Heart left ventricle (tissue), 13 donors: ENCODE data around the gene PTPRJ.

ENCODE experiments used
- CTCF ChIP-seq, 12 donors: fragments of 200-600 bp; sonication (generic) in 4 of 12; IDR thresholded peaks; one replicate each; pipeline versions ENCODE4 v1.5.0 to v1.8.0; 2018 to 2022; ENCODE audit warnings: antibody characterized with exemption in 12 of 12, mild to moderate bottlenecking in 5 of 12
- POLR2A ChIP-seq, 2 donors: fragments of 450-650 bp; IDR thresholded peaks; one replicate each; pipeline ENCODE4 v1.6.1; 2017; ENCODE audit warnings: antibody characterized with exemption in 2 of 2, mild to moderate bottlenecking in 2 of 2, moderate library complexity in 2 of 2
- donor health status: ischemic (EF 13 %, LVEDD 7.1; RV severe dilation, severe dysfunction).
- donor health status: DM: no; HTN: yes; CAD: no.
- donor health status: DM: no; HTN: no; CAD: no.
- donor health status: ischemic (EF 25% LVEDD 6.9; RV normal size, moderate dysfunction).
- donor health status: ischemic (EF 25% LVEDD 5.7; RV mildly dilated, moderate dysfunction).
- donor health status: ischemic (EF 35%, LVEDD 5.7; RV mildly dilated, moderate dysfunction).
- donor health status: nonischemic (EF 11% LVEDD 7.7; RV severe dilation, severe dysfunction).
- donor health status: DM: yes; HTN: yes; CAD: no.
- donor health status: PGD.
- donor health status: ischemic (EF 29% LVEDD 5.4; RV normal size, mild dysfunction).
- donor health status: nonischemic (EF 23%, LVEDD 6.1; RV moderate dilation, normal function).

DNA sequence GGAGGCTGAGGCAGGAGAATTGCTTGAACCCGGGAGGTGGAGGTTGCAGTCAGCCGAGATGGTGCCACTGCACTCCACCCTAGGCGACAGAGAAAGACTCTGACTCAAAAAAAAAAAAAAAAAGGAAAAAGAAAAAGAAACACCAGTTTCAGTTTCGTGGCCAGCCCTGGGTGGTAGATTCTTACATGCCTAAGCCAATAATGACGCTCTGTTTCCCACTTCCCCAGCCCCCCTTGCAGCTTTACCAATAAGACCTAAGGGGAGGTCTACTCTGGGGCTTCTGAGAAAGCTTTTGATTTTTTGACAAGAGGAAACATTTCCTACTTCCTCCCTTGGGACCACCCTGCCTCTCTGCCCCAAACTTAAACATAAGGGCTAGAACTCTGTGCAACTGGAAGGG is 30.0 kb upstream of the PTPRJ start:
- TF ChIP-seq POLR2A (IDR thresholded peaks at IDR 0.05) (no peak), CTCF (IDR thresholded peaks at IDR 0.05) (no peak)
